ENCODE results near the gene CPED1.
"Not testable (repeated sequence)": the region's sequence is repeated elsewhere in the genome, so short reads cannot be mapped to it uniquely, and the experiment has no call there.

Gene CPED1

GRCh38 chr7:121042899-121043298, 54.4 kb downstream of the CPED1 start:
- DNase-seq: no peak

DNA sequence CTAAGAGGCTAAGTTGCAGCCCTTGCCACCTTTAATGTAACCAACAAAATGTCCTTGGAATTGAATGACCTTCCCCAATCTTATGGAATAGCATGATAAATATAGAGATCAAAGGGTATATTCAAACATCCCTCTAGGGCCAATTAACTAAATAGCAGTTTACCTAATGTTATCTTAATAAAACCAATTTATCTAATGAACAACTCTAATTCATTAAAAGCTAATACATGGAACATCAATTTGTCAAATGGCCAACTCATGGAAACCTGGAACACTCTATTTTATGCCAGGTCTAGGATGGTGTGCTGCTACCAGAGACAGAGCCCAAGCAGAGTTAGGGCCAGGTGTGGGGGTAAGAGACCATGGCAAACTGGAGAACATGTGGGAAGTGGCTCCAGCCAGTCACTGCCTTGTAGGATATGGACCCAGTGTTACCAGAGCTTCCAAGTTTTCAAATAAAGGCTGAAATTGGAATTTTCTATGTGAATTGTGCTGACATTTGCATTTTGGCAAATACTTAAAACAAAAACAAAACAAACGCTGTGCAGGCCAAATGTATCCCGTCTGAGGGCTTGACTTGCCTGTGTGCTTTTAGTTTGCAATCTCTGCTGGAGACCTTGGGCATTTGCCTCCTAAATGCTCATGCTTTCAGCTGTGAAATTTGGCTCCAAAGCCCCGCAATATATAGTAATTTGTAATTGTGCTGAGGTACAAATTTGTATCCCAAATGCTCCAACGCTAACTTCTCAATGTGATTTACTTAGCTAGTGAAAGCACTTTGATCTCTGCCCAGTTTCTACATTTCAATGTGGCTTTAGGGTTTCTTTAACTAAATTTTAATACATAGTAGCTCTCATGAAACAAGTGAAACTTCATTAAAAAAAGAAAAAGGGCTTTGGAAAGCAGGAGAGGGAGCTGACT, 55.1 kb downstream of the CPED1 start:
- no peak for DNase-seq

DNA sequence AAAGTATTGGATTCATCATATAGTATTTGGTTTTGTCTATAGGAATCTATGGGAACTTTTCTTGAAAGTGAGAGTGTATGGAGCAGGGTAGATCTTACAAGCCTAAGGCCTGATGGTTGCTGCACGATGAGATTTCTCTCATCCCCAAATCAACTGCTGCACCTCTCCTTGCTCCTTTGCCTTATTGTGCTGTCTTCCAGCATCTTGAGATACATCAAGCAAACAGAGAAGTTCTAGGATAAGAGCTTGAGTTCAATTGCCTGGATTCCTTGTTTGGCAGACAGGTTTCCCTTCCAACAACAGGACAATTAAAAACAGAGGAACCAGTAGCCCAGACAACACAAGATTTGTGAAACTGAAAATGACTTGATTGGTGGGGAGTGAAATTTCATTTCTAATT, 56.6 kb downstream of the CPED1 start:
- no peak for DNase-seq

- DNase-seq: no peak
Measured at GRCh38 chr7:121046009-121046408, 57.5 kb downstream of the CPED1 start.

DNA sequence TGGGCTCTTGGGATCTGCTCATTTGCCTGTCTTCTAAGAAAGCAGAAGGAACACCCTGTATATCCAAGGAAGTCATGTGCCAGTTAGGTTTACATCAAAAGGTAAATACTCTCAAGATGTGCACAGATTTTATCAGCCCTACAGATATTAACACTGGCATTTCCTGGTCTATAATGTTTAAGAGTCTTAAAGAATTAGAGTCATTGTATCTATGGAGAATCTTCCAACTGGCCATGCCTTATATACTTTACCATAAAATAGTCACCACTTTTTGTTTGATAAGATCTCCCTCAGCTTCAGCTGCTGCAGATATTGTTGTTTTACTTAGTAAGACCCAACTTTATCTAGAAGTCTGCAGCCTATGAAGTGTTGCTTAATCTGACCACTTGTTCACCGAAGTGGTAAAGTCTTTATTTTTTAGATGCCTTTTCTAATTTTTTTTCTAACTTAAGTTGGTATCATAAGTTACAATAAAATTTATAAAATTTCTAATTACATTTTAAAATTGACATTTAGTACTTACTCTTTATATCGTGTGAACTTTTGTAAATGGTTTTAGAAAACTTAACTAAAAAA, 58.5 kb downstream of the CPED1 start:
- no peak for DNase-seq

DNA sequence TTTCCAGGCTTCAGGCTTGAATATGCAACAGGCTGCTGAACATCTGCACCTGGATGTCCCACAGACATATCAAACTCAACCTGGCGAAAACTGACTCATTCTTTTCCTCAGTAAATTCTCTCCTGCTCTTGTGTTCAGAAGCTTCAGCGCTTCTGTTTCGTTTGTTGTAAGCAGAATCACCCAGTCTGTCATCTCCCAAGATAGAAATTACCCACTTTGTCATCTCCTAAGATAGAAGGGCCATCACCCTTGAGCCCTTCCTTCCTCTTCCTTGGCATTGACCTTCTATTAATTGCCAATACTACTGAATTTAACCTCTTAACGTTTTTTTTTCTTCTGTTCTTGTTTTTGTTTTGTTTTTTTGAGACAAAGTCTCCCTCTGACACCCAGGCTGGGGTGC, 59.7 kb downstream of the CPED1 start:
- no peak for DNase-seq

DNA sequence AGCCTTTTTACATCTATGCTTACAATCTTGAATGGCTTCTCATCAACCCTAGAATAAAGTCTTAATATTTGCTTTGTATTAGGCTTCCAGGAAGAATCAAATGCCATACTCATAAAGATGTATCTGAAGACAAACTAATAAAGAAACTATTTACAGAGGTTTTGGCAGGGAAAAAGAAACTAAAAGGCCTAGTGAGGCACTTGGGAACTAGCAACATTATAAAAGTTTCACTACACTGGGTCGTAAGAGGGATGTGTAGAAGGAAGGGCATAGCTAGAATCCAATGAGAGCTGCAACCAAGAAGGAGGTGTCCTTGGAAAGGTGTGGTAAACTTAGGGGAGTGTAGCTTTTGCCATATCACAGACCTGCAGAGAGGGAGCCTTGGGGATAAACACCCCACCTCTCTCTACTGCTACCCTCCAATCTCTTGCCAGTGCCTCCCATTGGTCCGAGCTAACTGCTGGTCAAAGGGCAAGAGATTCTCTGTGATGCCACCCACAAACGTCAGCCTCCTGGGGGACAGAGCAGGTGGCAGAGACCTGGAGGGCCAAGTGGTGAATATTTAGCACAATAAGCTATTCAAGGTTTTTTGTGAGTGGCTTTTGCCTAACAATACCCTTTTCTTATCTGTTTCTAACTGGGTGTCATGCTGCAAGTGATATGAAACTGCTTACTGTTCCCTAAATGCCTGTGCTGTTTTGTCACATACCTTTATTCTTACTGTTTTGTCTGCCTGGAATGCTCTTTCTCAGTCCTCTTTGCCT, 60.7 kb downstream of the CPED1 start:
- DNase-seq: no peak

GRCh38 chr7:121049897-121050296, 61.4 kb downstream of the CPED1 start:
- DNase-seq: no peak

- no peak for DNase-seq
Measured at GRCh38 chr7:121053219-121053618, 64.7 kb downstream of the CPED1 start.

DNA sequence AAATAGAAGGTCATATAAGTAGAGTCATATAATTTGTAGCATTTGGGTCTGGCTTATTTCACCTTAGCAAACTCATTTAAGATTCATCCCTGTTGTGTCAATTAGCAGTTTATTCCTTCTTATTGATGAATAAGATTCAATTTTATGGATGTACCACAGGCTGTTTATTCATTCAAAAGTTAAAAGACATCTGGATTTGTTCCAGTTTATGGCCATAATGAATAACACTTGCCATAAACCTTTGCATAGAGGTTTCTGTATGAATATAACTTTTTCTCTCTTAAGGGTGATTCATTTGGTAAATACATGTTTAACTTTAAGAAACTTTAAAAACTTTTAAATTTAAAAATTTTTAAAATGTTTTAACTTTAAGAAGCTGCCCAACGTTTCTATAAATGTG, 66.4 kb downstream of the CPED1 start:
- DNase-seq: no peak

- no peak for DNase-seq
Measured at GRCh38 chr7:121057878-121058277, 69.4 kb downstream of the CPED1 start.

GRCh38 chr7:121058975-121059374, 70.5 kb downstream of the CPED1 start:
- no peak for DNase-seq

- not testable (repeated sequence) for DNase-seq
Measured at GRCh38 chr7:121059979-121060509, 71.5 kb downstream of the CPED1 start.

- DNase-seq: no peak
Measured at GRCh38 chr7:121061677-121062582, 73.4 kb downstream of the CPED1 start.

- no peak for DNase-seq
Measured at GRCh38 chr7:121062671-121063279, 74.3 kb downstream of the CPED1 start.

- not testable (repeated sequence) for DNase-seq
Measured at GRCh38 chr7:121067717-121068116, 79.2 kb downstream of the CPED1 start.

- DNase-seq: no peak
Measured at GRCh38 chr7:121069346-121070100, 81.0 kb downstream of the CPED1 start.

- DNase-seq: no peak
Measured at GRCh38 chr7:121071132-121071531, 82.6 kb downstream of the CPED1 start.

DNA sequence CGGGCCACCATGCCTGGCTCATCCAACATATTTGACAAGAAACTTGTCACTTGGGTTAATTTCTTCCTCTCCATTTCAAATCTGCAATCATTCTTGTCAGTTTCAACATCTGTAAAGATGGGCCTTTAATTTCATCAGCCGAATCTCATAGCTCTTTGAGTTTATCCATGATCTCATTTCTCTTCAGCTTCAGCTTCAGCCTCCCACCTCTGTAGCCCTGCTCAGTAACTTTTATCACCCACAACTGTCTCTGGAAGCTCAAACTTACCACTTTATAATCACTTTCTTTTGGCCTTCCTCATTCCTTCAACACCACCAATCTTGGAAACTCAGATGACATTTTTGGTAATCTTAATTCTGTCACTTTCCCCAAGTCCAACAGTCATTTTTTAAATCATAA, 83.2 kb downstream of the CPED1 start:
- DNase-seq: no peak

DNA sequence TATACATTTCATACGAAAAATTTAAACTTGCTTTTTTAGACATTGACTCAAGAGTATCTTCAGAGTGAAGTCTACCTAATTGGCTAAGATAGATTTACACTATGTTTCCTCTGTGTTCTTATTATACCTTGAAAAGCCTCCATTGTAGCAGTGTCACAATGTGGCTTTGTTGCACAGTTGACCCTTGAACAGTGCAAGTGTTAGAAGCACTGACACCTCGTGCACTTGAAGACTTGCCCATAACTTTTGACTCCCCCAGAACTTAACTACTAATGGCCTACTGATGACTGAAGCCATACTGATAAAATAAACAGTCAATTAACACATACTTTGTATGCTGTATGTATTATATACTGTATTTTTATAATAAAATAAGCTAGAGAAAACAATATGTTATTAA, 84.3 kb downstream of the CPED1 start:
- no peak for DNase-seq

DNA sequence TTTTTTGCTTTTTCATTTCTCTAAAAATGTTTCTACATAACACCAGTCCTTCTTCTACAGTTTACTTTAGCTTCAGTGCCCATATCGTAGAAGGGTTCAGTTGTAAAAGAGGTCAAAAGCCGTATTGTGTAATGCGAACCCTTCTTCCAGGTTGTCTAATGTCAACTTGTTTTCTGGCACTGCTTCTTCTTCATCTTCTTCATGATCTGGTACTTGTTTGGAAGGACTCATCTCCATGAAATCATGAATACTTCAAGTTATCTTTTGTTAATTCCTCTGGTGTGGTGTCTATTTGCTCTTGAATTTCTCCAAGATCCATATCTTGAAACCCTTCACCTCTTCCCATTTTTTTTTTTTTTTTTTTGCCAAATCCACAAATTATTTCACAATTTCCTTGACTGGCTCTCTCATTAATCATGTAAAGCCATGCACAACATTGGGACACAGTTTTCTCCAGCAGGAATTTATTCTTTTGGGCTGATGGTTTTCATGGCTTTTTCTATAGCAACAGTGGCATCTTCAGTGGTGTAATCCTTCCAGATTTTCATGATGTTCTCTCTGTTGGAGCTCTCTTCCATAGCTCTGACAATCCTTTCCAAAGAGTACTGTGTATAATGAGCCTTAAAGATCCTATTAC, 85.1 kb downstream of the CPED1 start:
- no peak for DNase-seq
